ENCODE data around the gene C20orf173. TPM values are rescaled to one million over a fixed set of nuclear protein-coding genes. Genes with fewer than 3 reads are reported as not detected.

Gene C20orf173
- total RNA-seq, 1 experiment from 2014 or later: not detected

DNA sequence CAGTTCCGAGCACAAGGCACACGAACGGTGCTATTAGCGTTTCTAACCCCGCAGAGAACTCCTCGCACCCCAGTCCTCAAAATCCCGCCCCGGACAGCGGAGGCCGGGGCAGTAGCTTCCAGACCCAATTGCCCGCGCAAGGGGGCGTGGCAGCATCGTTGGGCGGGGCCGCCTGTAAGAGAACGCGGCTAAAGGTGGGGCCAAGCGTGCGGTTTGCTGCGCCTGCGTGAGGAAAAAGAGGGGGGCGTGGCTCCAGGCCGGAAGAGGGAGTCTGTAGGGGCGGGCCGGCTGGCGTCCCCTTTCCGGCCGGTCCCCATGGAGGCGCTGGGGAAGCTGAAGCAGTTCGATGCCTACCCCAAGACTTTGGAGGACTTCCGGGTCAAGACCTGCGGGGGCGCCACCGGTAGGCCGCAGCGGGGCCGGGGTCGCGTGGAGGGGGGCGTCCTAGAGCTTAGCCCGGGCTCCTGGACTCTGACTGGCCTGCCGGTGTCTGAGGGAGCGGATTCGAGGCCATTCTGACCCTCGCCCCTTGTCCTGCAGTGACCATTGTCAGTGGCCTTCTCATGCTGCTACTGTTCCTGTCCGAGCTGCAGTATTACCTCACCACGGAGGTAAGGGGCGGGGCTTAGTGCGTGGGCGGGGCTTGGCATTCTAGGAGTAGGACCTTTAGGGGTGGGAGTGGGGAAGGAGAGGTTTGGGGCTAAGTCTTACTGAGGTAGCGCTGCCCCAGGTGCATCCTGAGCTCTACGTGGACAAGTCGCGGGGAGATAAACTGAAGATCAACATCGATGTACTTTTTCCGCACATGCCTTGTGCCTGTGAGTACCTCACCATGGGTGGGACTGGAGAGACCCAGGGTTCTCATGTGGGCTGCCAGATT, 12.6 kb upstream of the C20orf173 start, which contains the start of gene ERGIC3 (continued):
- TF ChIP-seq, protein P1, sequence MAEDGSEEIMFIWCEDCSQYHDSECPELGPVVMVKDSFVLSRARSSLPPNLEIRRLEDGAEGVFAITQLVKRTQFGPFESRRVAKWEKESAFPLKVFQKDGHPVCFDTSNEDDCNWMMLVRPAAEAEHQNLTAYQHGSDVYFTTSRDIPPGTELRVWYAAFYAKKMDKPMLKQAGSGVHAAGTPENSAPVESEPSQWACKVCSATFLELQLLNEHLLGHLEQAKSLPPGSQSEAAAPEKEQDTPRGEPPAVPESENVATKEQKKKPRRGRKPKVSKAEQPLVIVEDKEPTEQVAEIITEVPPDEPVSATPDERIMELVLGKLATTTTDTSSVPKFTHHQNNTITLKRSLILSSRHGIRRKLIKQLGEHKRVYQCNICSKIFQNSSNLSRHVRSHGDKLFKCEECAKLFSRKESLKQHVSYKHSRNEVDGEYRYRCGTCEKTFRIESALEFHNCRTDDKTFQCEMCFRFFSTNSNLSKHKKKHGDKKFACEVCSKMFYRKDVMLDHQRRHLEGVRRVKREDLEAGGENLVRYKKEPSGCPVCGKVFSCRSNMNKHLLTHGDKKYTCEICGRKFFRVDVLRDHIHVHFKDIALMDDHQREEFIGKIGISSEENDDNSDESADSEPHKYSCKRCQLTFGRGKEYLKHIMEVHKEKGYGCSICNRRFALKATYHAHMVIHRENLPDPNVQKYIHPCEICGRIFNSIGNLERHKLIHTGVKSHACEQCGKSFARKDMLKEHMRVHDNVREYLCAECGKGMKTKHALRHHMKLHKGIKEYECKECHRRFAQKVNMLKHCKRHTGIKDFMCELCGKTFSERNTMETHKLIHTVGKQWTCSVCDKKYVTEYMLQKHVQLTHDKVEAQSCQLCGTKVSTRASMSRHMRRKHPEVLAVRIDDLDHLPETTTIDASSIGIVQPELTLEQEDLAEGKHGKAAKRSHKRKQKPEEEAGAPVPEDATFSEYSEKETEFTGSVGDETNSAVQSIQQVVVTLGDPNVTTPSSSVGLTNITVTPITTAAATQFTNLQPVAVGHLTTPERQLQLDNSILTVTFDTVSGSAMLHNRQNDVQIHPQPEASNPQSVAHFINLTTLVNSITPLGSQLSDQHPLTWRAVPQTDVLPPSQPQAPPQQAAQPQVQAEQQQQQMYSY (CRISPR knock-in tag; IDR thresholded peaks at IDR 0.05): no peak
- TF ChIP-seq NR2C2 (CRISPR knock-in tag; IDR thresholded peaks at IDR 0.05) (peak; percentile 97), ESRRA (CRISPR knock-in tag; IDR thresholded peaks at IDR 0.05; ENCODE audit: borderline replicate concordance) (no peak), JUN (CRISPR knock-in tag; IDR thresholded peaks at IDR 0.05) (peak; percentile 56; the same call in 1 of the 2 replicates), ZBTB21 (CRISPR knock-in tag; IDR thresholded peaks at IDR 0.05; ENCODE audit: borderline replicate concordance) (no peak), SMAD3 (CRISPR knock-in tag; IDR thresholded peaks at IDR 0.05; ENCODE audit: borderline replicate concordance) (no peak), MLX (CRISPR knock-in tag; IDR thresholded peaks at IDR 0.05) (no peak), GTF2I (CRISPR knock-in tag; conservative IDR thresholded peaks at IDR 0.05) (no peak), FOXP4 (CRISPR knock-in tag; IDR thresholded peaks at IDR 0.05) (no peak), OVOL2 (CRISPR knock-in tag; IDR thresholded peaks at IDR 0.05; ENCODE audit: borderline replicate concordance) (no peak), CTCF (IDR thresholded peaks at IDR 0.05) (no peak), TCF7 (CRISPR knock-in tag; IDR thresholded peaks at IDR 0.05; ENCODE audit: low read depth) (no peak), SP1 (CRISPR knock-in tag; conservative IDR thresholded peaks at IDR 0.05) (peak; percentile 93), ZNF263 (CRISPR knock-in tag; IDR thresholded peaks at IDR 0.05; ENCODE audit: low read depth) (no peak)
- TF ChIP-seq, protein P2, sequence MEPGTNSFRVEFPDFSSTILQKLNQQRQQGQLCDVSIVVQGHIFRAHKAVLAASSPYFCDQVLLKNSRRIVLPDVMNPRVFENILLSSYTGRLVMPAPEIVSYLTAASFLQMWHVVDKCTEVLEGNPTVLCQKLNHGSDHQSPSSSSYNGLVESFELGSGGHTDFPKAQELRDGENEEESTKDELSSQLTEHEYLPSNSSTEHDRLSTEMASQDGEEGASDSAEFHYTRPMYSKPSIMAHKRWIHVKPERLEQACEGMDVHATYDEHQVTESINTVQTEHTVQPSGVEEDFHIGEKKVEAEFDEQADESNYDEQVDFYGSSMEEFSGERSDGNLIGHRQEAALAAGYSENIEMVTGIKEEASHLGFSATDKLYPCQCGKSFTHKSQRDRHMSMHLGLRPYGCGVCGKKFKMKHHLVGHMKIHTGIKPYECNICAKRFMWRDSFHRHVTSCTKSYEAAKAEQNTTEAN (CRISPR knock-in tag; IDR thresholded peaks at IDR 0.05): no peak
- TF ChIP-seq, protein P3, sequence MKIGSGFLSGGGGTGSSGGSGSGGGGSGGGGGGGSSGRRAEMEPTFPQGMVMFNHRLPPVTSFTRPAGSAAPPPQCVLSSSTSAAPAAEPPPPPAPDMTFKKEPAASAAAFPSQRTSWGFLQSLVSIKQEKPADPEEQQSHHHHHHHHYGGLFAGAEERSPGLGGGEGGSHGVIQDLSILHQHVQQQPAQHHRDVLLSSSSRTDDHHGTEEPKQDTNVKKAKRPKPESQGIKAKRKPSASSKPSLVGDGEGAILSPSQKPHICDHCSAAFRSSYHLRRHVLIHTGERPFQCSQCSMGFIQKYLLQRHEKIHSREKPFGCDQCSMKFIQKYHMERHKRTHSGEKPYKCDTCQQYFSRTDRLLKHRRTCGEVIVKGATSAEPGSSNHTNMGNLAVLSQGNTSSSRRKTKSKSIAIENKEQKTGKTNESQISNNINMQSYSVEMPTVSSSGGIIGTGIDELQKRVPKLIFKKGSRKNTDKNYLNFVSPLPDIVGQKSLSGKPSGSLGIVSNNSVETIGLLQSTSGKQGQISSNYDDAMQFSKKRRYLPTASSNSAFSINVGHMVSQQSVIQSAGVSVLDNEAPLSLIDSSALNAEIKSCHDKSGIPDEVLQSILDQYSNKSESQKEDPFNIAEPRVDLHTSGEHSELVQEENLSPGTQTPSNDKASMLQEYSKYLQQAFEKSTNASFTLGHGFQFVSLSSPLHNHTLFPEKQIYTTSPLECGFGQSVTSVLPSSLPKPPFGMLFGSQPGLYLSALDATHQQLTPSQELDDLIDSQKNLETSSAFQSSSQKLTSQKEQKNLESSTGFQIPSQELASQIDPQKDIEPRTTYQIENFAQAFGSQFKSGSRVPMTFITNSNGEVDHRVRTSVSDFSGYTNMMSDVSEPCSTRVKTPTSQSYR (CRISPR knock-in tag; IDR thresholded peaks at IDR 0.05): no peak
- TF ChIP-seq, protein P4, sequence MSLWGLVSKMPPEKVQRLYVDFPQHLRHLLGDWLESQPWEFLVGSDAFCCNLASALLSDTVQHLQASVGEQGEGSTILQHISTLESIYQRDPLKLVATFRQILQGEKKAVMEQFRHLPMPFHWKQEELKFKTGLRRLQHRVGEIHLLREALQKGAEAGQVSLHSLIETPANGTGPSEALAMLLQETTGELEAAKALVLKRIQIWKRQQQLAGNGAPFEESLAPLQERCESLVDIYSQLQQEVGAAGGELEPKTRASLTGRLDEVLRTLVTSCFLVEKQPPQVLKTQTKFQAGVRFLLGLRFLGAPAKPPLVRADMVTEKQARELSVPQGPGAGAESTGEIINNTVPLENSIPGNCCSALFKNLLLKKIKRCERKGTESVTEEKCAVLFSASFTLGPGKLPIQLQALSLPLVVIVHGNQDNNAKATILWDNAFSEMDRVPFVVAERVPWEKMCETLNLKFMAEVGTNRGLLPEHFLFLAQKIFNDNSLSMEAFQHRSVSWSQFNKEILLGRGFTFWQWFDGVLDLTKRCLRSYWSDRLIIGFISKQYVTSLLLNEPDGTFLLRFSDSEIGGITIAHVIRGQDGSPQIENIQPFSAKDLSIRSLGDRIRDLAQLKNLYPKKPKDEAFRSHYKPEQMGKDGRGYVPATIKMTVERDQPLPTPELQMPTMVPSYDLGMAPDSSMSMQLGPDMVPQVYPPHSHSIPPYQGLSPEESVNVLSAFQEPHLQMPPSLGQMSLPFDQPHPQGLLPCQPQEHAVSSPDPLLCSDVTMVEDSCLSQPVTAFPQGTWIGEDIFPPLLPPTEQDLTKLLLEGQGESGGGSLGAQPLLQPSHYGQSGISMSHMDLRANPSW (CRISPR knock-in tag; conservative IDR thresholded peaks at IDR 0.05; ENCODE audit: low read depth): no peak
- TF ChIP-seq, protein P5, sequence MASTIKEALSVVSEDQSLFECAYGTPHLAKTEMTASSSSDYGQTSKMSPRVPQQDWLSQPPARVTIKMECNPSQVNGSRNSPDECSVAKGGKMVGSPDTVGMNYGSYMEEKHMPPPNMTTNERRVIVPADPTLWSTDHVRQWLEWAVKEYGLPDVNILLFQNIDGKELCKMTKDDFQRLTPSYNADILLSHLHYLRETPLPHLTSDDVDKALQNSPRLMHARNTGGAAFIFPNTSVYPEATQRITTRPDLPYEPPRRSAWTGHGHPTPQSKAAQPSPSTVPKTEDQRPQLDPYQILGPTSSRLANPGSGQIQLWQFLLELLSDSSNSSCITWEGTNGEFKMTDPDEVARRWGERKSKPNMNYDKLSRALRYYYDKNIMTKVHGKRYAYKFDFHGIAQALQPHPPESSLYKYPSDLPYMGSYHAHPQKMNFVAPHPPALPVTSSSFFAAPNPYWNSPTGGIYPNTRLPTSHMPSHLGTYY (CRISPR knock-in tag; IDR thresholded peaks at IDR 0.05): no peak
